Epithelial cell of esophagus (primary cell): ENCODE data around the gene IGFBP2.

ENCODE experiments used
- DNase-seq: peaks from one replicate; pipeline ENCODE4 v3.0.0; 2010; ENCODE audit warnings: low read depth
- H3K4me3 ChIP-seq: 2 replicates; pipeline ENCODE4 v1.5.1; 2011; ENCODE audit warnings: mild to moderate bottlenecking, low read length, control low read depth
- CTCF ChIP-seq: IDR thresholded peaks from 2 replicates; pipeline ENCODE4 v1.5.1; 2011; ENCODE audit warnings: low read depth, mild to moderate bottlenecking, low read length, control low read depth, inconsistent platforms; ENCODE audit not compliant: insufficient read depth; ENCODE audit errors: missing control alignments

IGFBP2 gene

GRCh38 chr2:216666461-216667233 lies 33.4 kb downstream of the IGFBP2 start:
- no peak overlapping the region for H3K4me3 ChIP-seq
- peak; percentile 82 for DNase-seq
- TF ChIP-seq CTCF: peak; percentile 100

GRCh38 chr2:216670266-216671080 lies 37.3 kb downstream of the IGFBP2 start:
- H3K4me3 ChIP-seq: no peak overlapping the region
- no peak for TF ChIP-seq CTCF
- DNase-seq: no peak

GRCh38 chr2:216671081-216671411 lies 37.8 kb downstream of the IGFBP2 start:
- TF ChIP-seq CTCF: no peak
- DNase-seq: no peak
- no peak overlapping the region for H3K4me3 ChIP-seq

GRCh38 chr2:216671791-216672343 lies 38.6 kb downstream of the IGFBP2 start:
- no peak overlapping the region for H3K4me3 ChIP-seq
- no peak for TF ChIP-seq CTCF
- DNase-seq: no peak

GRCh38 chr2:216672466-216672865 lies 39.2 kb downstream of the IGFBP2 start:
- TF ChIP-seq CTCF: no peak
- no peak overlapping the region for H3K4me3 ChIP-seq
- no peak for DNase-seq

- no peak for DNase-seq
- H3K4me3 ChIP-seq: no peak overlapping the region
- no peak for TF ChIP-seq CTCF
Observed at GRCh38 chr2:216673021-216673420, 39.8 kb downstream of the IGFBP2 start.
